Measurements from ENCODE around the gene HOXD10. TPM values are rescaled to one million over a fixed set of nuclear protein-coding genes. Genes with fewer than 3 reads are reported as not detected.

HOXD10 gene
- total and polyA plus RNA-seq, 2 donors (not counting 1 experiment from before 2014, with no cell fraction given), result not detected

DNA sequence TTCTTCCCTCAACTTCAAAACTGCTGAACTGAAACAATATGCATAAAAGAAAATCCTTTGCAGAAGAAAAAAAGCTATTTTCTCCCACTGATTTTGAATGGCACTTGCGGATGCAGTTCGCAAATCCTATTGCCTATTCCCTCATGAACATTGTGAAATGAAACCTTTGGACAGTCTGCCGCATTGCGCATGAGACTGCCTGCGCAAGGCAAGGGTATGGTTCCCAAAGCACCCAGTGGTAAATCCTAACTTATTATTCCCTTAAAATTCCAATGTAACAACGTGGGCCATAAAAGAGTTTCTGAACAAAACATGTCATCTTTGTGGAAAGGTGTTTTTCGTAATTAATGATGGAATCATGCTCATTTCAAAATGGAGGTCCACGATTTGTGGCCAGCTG lies 21.3 kb downstream of the HOXD10 start:
- Histone ChIP-seq H3K27me3 (ENCODE audit: control insufficient read depth, insufficient read depth, low read length) (peaks cover 70% of the 10 kb centered on the region), H3K9me3 (ENCODE audit: control insufficient read depth, insufficient read depth, low read depth, low read length) (no peaks in the 10 kb centered on the region), H3K4me3 (replicated peaks in 1 of 4; ENCODE audit: control extremely low read depth in 1 of 4, insufficient read depth in 1 of 4, low read depth in 3 of 4, low read length in 4 of 4) (no peak overlapping the region), H3K9ac (ENCODE audit: insufficient read depth, low read length) (no peak overlapping the region), H3K36me3 (ENCODE audit: control insufficient read depth, insufficient read depth, low read length) (no peaks in the 10 kb centered on the region), H2AFZ (ENCODE audit: low read length) (no peak overlapping the region), H3K4me1 (ENCODE audit: control insufficient read depth, extremely low read depth, insufficient read depth, low read length) (no peaks in the 10 kb centered on the region), H4K20me1 (ENCODE audit: control insufficient read depth, extremely low read depth, insufficient read depth, low read length) (no peaks in the 10 kb centered on the region), H3K79me2 (ENCODE audit: control insufficient read depth, insufficient read depth, low read length) (no peaks in the 10 kb centered on the region), H3K4me2 (ENCODE audit: extremely low read depth, insufficient read depth, low read length) (no peak overlapping the region), H3K27ac (ENCODE audit: insufficient read depth, low read length) (no peak overlapping the region)
- DNase-seq (ENCODE audit: low read depth in 2 of 2), result no peak
- TF ChIP-seq, protein P1, sequence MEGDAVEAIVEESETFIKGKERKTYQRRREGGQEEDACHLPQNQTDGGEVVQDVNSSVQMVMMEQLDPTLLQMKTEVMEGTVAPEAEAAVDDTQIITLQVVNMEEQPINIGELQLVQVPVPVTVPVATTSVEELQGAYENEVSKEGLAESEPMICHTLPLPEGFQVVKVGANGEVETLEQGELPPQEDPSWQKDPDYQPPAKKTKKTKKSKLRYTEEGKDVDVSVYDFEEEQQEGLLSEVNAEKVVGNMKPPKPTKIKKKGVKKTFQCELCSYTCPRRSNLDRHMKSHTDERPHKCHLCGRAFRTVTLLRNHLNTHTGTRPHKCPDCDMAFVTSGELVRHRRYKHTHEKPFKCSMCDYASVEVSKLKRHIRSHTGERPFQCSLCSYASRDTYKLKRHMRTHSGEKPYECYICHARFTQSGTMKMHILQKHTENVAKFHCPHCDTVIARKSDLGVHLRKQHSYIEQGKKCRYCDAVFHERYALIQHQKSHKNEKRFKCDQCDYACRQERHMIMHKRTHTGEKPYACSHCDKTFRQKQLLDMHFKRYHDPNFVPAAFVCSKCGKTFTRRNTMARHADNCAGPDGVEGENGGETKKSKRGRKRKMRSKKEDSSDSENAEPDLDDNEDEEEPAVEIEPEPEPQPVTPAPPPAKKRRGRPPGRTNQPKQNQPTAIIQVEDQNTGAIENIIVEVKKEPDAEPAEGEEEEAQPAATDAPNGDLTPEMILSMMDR (conservative IDR thresholded peaks at IDR 0.05 in 1 of 2, IDR thresholded peaks at IDR 0.05 in 1 of 2; ENCODE audit: low read depth in 1 of 2, low read length in 2 of 2), result no peak
- no peak for TF ChIP-seq EZH2 (IDR thresholded peaks at IDR 0.05; ENCODE audit: low read length, missing control alignments)

DNA sequence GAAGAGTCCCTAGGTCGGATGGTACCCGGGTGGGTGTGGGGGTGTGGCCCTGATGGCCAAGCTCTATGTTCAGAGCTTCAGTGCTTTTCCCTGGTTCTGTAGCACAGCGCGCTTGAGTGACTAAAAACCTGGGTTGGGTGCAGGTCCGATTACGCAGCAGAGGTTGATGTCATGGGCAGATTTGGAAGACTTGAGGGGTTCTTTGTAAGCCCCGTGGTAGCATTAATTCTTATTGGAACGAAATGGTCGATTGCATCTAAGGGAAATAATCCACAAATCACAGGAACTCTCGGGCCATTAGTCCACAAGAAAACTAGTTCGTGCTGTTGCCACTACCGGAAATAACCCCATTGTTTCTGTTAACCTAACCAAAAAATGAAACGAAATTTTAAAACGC lies 21.9 kb downstream of the HOXD10 start:
- Histone ChIP-seq H3K36me3 (ENCODE audit: control insufficient read depth, insufficient read depth, low read length) (no peaks in the 10 kb centered on the region), H3K4me2 (ENCODE audit: extremely low read depth, insufficient read depth, low read length) (no peak overlapping the region), H3K27ac (ENCODE audit: insufficient read depth, low read length) (no peak overlapping the region), H4K20me1 (ENCODE audit: control insufficient read depth, extremely low read depth, insufficient read depth, low read length) (no peaks in the 10 kb centered on the region), H3K4me3 (replicated peaks in 1 of 4; ENCODE audit: control extremely low read depth in 1 of 4, insufficient read depth in 1 of 4, low read depth in 3 of 4, low read length in 4 of 4) (no peak overlapping the region), H3K9me3 (ENCODE audit: control insufficient read depth, insufficient read depth, low read depth, low read length) (no peaks in the 10 kb centered on the region), H3K27me3 (ENCODE audit: control insufficient read depth, insufficient read depth, low read length) (peaks cover 64% of the 10 kb centered on the region), H2AFZ (ENCODE audit: low read length) (no peak overlapping the region), H3K9ac (ENCODE audit: insufficient read depth, low read length) (no peak overlapping the region), H3K4me1 (ENCODE audit: control insufficient read depth, extremely low read depth, insufficient read depth, low read length) (no peaks in the 10 kb centered on the region), H3K79me2 (ENCODE audit: control insufficient read depth, insufficient read depth, low read length) (no peaks in the 10 kb centered on the region)
- TF ChIP-seq EZH2 (IDR thresholded peaks at IDR 0.05; ENCODE audit: low read length, missing control alignments), result no peak
- TF ChIP-seq, protein P1 (conservative IDR thresholded peaks at IDR 0.05 in 1 of 2, IDR thresholded peaks at IDR 0.05 in 1 of 2; ENCODE audit: low read depth in 1 of 2, low read length in 2 of 2), result no peak
- no peak for DNase-seq (ENCODE audit: low read depth in 2 of 2)

DNA sequence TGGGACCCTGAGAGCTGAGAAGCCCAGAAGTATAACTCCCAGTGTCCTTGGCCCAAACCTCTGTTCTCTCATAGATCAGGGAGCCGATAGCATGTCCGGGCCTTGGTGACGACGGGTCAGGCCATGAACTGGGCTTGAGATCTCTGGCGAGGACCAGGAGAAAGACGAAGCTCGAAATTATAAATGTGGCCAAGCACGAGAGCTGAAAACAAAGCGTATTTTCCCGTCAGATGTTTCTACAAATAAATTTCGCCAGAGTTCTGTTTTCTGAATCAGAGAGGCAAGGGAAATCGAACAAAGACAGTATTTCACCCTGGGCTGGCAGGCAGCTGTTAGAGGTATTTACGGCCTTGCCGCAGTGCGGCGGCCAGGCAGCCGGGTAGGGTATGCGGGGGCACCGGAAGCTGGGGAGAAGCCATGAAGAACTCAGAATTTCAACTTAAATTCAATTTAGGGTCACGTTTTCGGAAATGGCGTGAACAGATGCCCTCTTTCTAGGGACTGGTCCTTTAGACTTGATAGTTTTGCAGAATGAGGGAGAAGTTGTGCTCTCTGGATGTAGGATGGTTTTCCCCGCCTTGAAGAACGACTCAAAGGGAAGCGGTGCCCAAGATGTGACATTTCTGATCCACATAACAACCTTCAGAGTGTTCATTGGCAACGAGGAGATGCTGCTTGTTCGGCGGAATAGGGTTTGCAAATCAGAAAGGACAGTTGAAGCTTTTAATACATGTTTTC lies 22.5 kb downstream of the HOXD10 start:
- peak; percentile 89 for TF ChIP-seq EZH2 (IDR thresholded peaks at IDR 0.05; ENCODE audit: low read length, missing control alignments)
- TF ChIP-seq, protein P1 (conservative IDR thresholded peaks at IDR 0.05 in 1 of 2, IDR thresholded peaks at IDR 0.05 in 1 of 2; ENCODE audit: low read depth in 1 of 2, low read length in 2 of 2), result no peak
- no peak overlapping the region for H3K4me2 ChIP-seq (ENCODE audit: extremely low read depth, insufficient read depth, low read length)

More for the DNA sequence above, 22.5 kb downstream of the HOXD10 start:
- no peak overlapping the region for H3K9ac ChIP-seq (ENCODE audit: insufficient read depth, low read length)
- DNase-seq (ENCODE audit: low read depth in 2 of 2), result no peak
- no peaks in the 10 kb centered on the region for H4K20me1 ChIP-seq (ENCODE audit: control insufficient read depth, extremely low read depth, insufficient read depth, low read length)
- H3K27ac ChIP-seq (ENCODE audit: insufficient read depth, low read length), result no peak overlapping the region
- H3K27me3 ChIP-seq (ENCODE audit: control insufficient read depth, insufficient read depth, low read length), result peaks cover 65% of the 10 kb centered on the region
- H2AFZ ChIP-seq (ENCODE audit: low read length), result no peak overlapping the region
- no peaks in the 10 kb centered on the region for H3K9me3 ChIP-seq (ENCODE audit: control insufficient read depth, insufficient read depth, low read depth, low read length)
- H3K4me1 ChIP-seq (ENCODE audit: control insufficient read depth, extremely low read depth, insufficient read depth, low read length), result no peaks in the 10 kb centered on the region
- no peaks in the 10 kb centered on the region for H3K79me2 ChIP-seq (ENCODE audit: control insufficient read depth, insufficient read depth, low read length)
- H3K36me3 ChIP-seq (ENCODE audit: control insufficient read depth, insufficient read depth, low read length), result no peaks in the 10 kb centered on the region
- no peak overlapping the region for H3K4me3 ChIP-seq (replicated peaks in 1 of 4; ENCODE audit: control extremely low read depth in 1 of 4, insufficient read depth in 1 of 4, low read depth in 3 of 4, low read length in 4 of 4)

All from fibroblast of lung (primary cell).